HepG2 (cell line): Measurements from ENCODE around the gene ASAP2. TPM values are rescaled to one million over a fixed set of nuclear protein-coding genes. Genes with fewer than 3 reads are reported as not detected.

Source experiments
- CCDC6 ChIP-seq: sonication (generic); formaldehyde crosslinking; IDR thresholded peaks from 2 replicates; pipeline ENCODE4 v1.8.1; 2022; ENCODE audit warnings: mild to moderate bottlenecking, missing genetic modification reagents, moderate library complexity
- CEBPZ ChIP-seq: IDR thresholded peaks from 2 replicates; pipeline ENCODE4 v1.6.1; 2012; ENCODE audit warnings: low read length, improper control_type of control experiment
- CREB1 ChIP-seq, 2 experiments: fragments of 450-650 bp in 1 of 2; IDR thresholded peaks; 2 replicates each; pipeline ENCODE4 v1.6.1; 2016 to 2017; ENCODE audit warnings: control low read depth in 1 of 2, mild to moderate bottlenecking in 1 of 2, missing compliant biosample characterization in 1 of 2, missing genetic modification characterization in 1 of 2
- GRHL1 ChIP-seq: sonication (generic); formaldehyde crosslinking; conservative IDR thresholded peaks from 2 replicates; pipeline ENCODE4 v1.8.0; 2022; ENCODE audit warnings: missing genetic modification reagents
- HNF4G ChIP-seq, 2 experiments: sonication (generic) in 1 of 2; formaldehyde crosslinking in 1 of 2; IDR thresholded peaks; 2 replicates each; pipeline versions ENCODE4 v1.4.0 to v1.6.1; 2011 to 2020; ENCODE audit warnings: borderline replicate concordance in 2 of 2, low read depth in 2 of 2, mild to moderate bottlenecking in 2 of 2, low read length in 1 of 2, missing genetic modification reagents in 1 of 2, moderate library complexity in 1 of 2
- HNRNPUL1 ChIP-seq: fragments of 200-400 bp; formaldehyde crosslinking; IDR thresholded peaks from 2 replicates; pipeline ENCODE4 v1.6.1; 2017; ENCODE audit warnings: low read depth, mild to moderate bottlenecking, low read length, moderate library complexity
- PRMT3 ChIP-seq: sonication (generic); formaldehyde crosslinking; IDR thresholded peaks from 2 replicates; pipeline ENCODE4 v1.8.1; 2022; ENCODE audit warnings: low read depth, mild to moderate bottlenecking, moderate library complexity, missing genetic modification reagents, borderline replicate concordance
- XBP1 ChIP-seq: sonication (generic); formaldehyde crosslinking; IDR thresholded peaks from 2 replicates; pipeline ENCODE4 v1.5.0; 2020; ENCODE audit warnings: missing genetic modification reagents
- ZIK1 ChIP-seq: sonication (generic); formaldehyde crosslinking; IDR thresholded peaks from 2 replicates; pipeline ENCODE4 v1.5.0; 2020; ENCODE audit warnings: mild to moderate bottlenecking, low read depth, missing genetic modification reagents, borderline replicate concordance
- ZNF558 ChIP-seq: sonication (generic); formaldehyde crosslinking; IDR thresholded peaks from 2 replicates; pipeline ENCODE4 v1.9.0; 2022; ENCODE audit warnings: mild to moderate bottlenecking, missing genetic modification reagents, borderline replicate concordance
- ZNF619 ChIP-seq: sonication (generic); formaldehyde crosslinking; IDR thresholded peaks from 2 replicates; pipeline ENCODE4 v1.4.0; 2020; ENCODE audit warnings: mild to moderate bottlenecking, missing genetic modification reagents
- ZNF766 ChIP-seq: sonication (generic); formaldehyde crosslinking; IDR thresholded peaks from 2 replicates; pipeline ENCODE4 v1.5.0; 2020; ENCODE audit warnings: missing genetic modification reagents, borderline replicate concordance
- polyA plus RNA-seq, 8 experiments: library from polyadenylated mRNA; depleted of rRNA in 3 of 8; stranded (reverse) in 7 of 8; unstranded in 1 of 8; fragments of >200 nt; fragmentation: Illumina TruSeq in 4 of 8; extraction: Trizol in 4 of 8; gene quantifications; 2 replicates each; pipeline versions ENCODE4 v1.2.1 to v1.2.3, GENCODE V29; 2011 to 2016; ENCODE audit warnings: low read depth in 4 of 8, missing spikeins in 1 of 8, mixed read lengths in 1 of 8; ENCODE audit not compliant: insufficient read depth in 1 of 8
- total RNA-seq, 5 experiments: library from RNA; depleted of rRNA; stranded (reverse); fragments of >200 nt; fragmentation: Illumina TruSeq; extraction: Trizol; gene quantifications; 2 replicates each; pipeline ENCODE4 v1.2.3, GENCODE V29; 2016; ENCODE audit warnings: low read depth in 1 of 5
- TF ChIP-seq, protein P1 (sequence below): sonication (generic); formaldehyde crosslinking; IDR thresholded peaks from 2 replicates; pipeline ENCODE4 v1.4.0; 2020; ENCODE audit warnings: missing genetic modification reagents, borderline replicate concordance
- TF ChIP-seq, protein P2 (sequence below): sonication (generic); formaldehyde crosslinking; IDR thresholded peaks from 2 replicates; pipeline ENCODE4 v1.8.1; 2023; ENCODE audit warnings: mild to moderate bottlenecking, inconsistent platforms, moderate library complexity, missing genetic modification reagents, borderline replicate concordance

ASAP2 gene
- total and polyA plus RNA-seq, 2 of the 13 experiments (the other 11 are each of a cell fraction or from before 2014, with no cell fraction given), result 7.3 to 22.3 TPM

- TF ChIP-seq CREB1 (IDR thresholded peaks at IDR 0.05) (no peak), CREB1 (CRISPR knock-in tag; IDR thresholded peaks at IDR 0.05) (no peak), CEBPZ (no peak), CCDC6 (CRISPR knock-in tag) (no peak), HNF4G (IDR thresholded peaks at IDR 0.05; ENCODE audit: borderline replicate concordance, low read depth, low read length) (peak; percentile 53; the same call in 1 of the 2 replicates), HNF4G (CRISPR knock-in tag; IDR thresholded peaks at IDR 0.05; ENCODE audit: borderline replicate concordance, low read depth) (peak; percentile 65; the same call in 1 of the 2 replicates), ZNF558 (CRISPR knock-in tag) (no peak), ZNF619 (CRISPR knock-in tag) (peak; percentile 92), ZIK1 (CRISPR knock-in tag) (no peak), XBP1 (CRISPR knock-in tag) (no peak), GRHL1 (no peak), ZNF766 (CRISPR knock-in tag) (no peak), HNRNPUL1 (no peak), PRMT3 (CRISPR knock-in tag) (no peak)
- TF ChIP-seq, protein P1, sequence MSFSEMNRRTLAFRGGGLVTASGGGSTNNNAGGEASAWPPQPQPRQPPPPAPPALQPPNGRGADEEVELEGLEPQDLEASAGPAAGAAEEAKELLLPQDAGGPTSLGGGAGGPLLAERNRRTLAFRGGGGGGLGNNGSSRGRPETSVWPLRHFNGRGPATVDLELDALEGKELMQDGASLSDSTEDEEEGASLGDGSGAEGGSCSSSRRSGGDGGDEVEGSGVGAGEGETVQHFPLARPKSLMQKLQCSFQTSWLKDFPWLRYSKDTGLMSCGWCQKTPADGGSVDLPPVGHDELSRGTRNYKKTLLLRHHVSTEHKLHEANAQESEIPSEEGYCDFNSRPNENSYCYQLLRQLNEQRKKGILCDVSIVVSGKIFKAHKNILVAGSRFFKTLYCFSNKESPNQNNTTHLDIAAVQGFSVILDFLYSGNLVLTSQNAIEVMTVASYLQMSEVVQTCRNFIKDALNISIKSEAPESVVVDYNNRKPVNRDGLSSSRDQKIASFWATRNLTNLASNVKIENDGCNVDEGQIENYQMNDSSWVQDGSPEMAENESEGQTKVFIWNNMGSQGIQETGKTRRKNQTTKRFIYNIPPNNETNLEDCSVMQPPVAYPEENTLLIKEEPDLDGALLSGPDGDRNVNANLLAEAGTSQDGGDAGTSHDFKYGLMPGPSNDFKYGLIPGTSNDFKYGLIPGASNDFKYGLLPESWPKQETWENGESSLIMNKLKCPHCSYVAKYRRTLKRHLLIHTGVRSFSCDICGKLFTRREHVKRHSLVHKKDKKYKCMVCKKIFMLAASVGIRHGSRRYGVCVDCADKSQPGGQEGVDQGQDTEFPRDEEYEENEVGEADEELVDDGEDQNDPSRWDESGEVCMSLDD (CRISPR knock-in tag), result no peak
- TF ChIP-seq, protein P2, sequence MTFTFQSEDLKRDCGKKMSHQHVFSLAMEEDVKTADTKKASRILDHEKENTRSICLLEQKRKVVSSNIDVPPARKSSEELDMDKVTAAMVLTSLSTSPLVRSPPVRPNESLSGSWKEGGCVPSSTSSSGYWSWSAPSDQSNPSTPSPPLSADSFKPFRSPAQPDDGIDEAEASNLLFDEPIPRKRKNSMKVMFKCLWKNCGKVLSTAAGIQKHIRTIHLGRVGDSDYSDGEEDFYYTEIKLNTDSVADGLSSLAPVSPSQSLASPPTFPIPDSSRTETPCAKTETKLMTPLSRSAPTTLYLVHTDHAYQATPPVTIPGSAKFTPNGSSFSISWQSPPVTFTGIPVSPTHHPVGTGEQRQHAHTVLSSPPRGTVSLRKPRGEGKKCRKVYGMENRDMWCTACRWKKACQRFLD (CRISPR knock-in tag), result no peak
Observed at GRCh38 chr2:9167718-9168657, 38.6 kb upstream of the ASAP2 start (continued).
